Loucy (cell line): ENCODE results near the gene GPAM.

Source experiments
- H2AFZ ChIP-seq: fragments of 200-600 bp; sonication (generic); 2 replicates; pipeline ENCODE4 v1.6.0; 2016; ENCODE audit warnings: antibody characterized with exemption, mild to moderate bottlenecking, low read length, moderate library complexity
- H3F3A ChIP-seq: fragments of 200-600 bp; 2 replicates; pipeline ENCODE4 v1.6.0; 2016; ENCODE audit warnings: antibody characterized with exemption, low read depth, mild to moderate bottlenecking
- H3K27me3 ChIP-seq: fragments of 200-600 bp; sonication (generic); 2 replicates; pipeline ENCODE4 v1.6.1; 2014; ENCODE audit warnings: low read length, mild to moderate bottlenecking; ENCODE audit not compliant: insufficient read depth, poor library complexity, severe bottlenecking
- H3K36me3 ChIP-seq: fragments of 200-600 bp; sonication (generic); 2 replicates; pipeline ENCODE4 v1.6.1; 2016; ENCODE audit warnings: low read length; ENCODE audit not compliant: insufficient read depth
- H3K4me1 ChIP-seq: fragments of 200-600 bp; sonication (generic); 2 replicates; pipeline ENCODE4 v1.5.1; 2014; ENCODE audit warnings: low read length, mild to moderate bottlenecking; ENCODE audit not compliant: insufficient read depth, poor library complexity, severe bottlenecking
- H3K4me2 ChIP-seq: fragments of 200-600 bp; sonication (generic); 2 replicates; pipeline ENCODE4 v1.6.0; 2014; ENCODE audit warnings: antibody characterized with exemption, low read length, low read depth, mild to moderate bottlenecking; ENCODE audit not compliant: poor library complexity, severe bottlenecking
- H3K4me3 ChIP-seq: fragments of 200-600 bp; sonication (generic); 2 replicates; pipeline ENCODE4 v1.5.1; 2014; ENCODE audit warnings: low read length, mild to moderate bottlenecking, mixed read lengths; ENCODE audit not compliant: poor library complexity, severe bottlenecking
- H3K79me2 ChIP-seq: fragments of 200-600 bp; sonication (generic); 2 replicates; pipeline ENCODE4 v1.6.1; 2014; ENCODE audit warnings: low read length; ENCODE audit not compliant: insufficient read depth
- H3K9ac ChIP-seq: fragments of 200-600 bp; sonication (generic); 2 replicates; pipeline ENCODE4 v1.6.0; 2014; ENCODE audit warnings: mild to moderate bottlenecking, low read depth, low read length, moderate library complexity; ENCODE audit not compliant: poor library complexity, severe bottlenecking
- H3K9me2 ChIP-seq: fragments of 200-600 bp; sonication (generic); replicated peaks from 2 replicates; pipeline ENCODE4 v1.6.1; 2016; ENCODE audit warnings: low read depth, low read length, mixed read lengths
- H3K9me3 ChIP-seq: fragments of 200-600 bp; sonication (generic); 2 replicates; pipeline ENCODE4 v1.6.1; 2014; ENCODE audit warnings: mild to moderate bottlenecking, antibody characterized with exemption, low read length, low read depth; ENCODE audit not compliant: insufficient read depth
- H4K20me1 ChIP-seq: fragments of 200-600 bp; sonication (generic); 2 replicates; pipeline ENCODE4 v1.6.0; 2014; ENCODE audit warnings: antibody characterized with exemption, low read length, mild to moderate bottlenecking; ENCODE audit not compliant: insufficient read depth, poor library complexity, severe bottlenecking
- EZH2phosphoT487 ChIP-seq: fragments of 200-600 bp; IDR thresholded peaks from 2 replicates; pipeline ENCODE4 v1.6.1; 2018; ENCODE audit warnings: antibody characterized with exemption, mild to moderate bottlenecking, moderate library complexity, borderline replicate concordance
- TF ChIP-seq, protein P1 (sequence below): fragments of 200-600 bp; sonication (generic); conservative IDR thresholded peaks from 2 replicates; pipeline ENCODE4 v1.5.1; 2014; ENCODE audit warnings: mild to moderate bottlenecking, antibody characterized with exemption, low read length

GPAM gene

DNA sequence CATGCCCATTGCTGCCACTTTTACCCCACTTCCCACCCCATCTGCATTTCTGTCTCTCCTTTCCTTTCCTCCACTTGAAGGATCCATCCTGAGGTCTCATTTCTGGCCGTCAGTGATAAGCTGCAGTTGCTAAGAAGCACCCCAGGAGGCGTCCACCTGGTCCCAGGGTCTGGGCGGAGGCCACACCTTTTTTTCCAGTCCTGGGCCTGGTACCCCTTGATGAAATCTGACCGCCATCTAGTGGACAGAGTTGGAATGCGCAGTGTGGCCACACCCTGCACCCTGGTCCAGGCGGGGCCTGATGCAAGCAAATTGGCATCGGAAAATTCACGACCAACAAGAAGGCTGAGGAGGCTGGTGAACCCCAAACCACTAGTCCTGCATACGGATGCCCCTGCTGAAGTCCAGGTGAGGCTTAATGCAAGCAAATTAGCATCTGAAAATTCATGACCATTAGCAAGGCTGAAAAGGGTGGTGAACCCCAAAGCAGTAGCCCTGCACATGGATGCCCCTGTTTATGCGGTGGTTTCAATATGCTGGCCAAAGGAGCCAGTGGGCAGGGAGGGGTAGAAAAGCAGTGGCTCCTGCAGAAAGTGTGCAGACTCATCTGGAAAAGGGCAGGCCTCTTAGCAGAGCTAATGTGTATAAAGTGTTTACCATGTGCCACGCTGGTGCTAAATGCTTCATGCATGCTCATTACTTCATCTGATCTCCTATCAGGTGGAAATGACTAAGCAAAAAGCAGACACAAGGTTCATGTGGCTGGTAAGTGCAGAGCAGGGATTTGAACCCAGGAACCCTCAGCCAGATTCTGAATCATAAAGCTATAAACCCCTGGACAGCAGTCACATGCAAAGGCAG, 43.2 kb downstream of the GPAM start:
- Histone ChIP-seq H3K4me2 (no peak overlapping the region), H3K4me3 (no peak overlapping the region), H3K9me3 (no peaks in the 10 kb centered on the region), H3K79me2 (no peaks in the 10 kb centered on the region), H3K27me3 (no peaks in the 10 kb centered on the region), H3K4me1 (no peaks in the 10 kb centered on the region), H2AFZ (no peak overlapping the region), H3K9ac (no peak overlapping the region), H4K20me1 (no peaks in the 10 kb centered on the region), H3K9me2 (no peaks in the 10 kb centered on the region), H3F3A (no peaks in the 10 kb centered on the region), H3K36me3 (no peaks in the 10 kb centered on the region)
- no peak for TF ChIP-seq EZH2phosphoT487
- TF ChIP-seq, protein P1, sequence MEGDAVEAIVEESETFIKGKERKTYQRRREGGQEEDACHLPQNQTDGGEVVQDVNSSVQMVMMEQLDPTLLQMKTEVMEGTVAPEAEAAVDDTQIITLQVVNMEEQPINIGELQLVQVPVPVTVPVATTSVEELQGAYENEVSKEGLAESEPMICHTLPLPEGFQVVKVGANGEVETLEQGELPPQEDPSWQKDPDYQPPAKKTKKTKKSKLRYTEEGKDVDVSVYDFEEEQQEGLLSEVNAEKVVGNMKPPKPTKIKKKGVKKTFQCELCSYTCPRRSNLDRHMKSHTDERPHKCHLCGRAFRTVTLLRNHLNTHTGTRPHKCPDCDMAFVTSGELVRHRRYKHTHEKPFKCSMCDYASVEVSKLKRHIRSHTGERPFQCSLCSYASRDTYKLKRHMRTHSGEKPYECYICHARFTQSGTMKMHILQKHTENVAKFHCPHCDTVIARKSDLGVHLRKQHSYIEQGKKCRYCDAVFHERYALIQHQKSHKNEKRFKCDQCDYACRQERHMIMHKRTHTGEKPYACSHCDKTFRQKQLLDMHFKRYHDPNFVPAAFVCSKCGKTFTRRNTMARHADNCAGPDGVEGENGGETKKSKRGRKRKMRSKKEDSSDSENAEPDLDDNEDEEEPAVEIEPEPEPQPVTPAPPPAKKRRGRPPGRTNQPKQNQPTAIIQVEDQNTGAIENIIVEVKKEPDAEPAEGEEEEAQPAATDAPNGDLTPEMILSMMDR, result peak; percentile 96

DNA sequence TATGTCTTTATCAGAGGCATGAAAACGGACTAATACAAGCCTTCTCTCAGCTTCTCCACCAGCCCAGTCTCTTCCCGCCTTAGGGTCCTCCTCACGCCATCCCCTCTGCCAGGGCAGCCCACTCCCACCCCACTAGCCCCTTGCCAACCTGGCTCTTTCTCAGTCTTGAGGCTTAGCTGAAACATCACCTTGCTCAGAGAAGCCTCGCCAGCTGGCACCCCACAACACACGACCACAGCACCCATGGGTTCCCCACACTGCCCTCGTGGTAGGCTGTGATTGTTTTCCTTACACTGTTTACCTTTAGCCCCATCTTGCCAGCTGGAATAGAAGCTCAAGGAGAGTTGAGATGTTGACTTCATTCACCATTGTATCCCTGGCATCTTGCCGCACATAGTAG, 44.4 kb downstream of the GPAM start:
- Histone ChIP-seq H3K4me2 (no peak overlapping the region), H3K79me2 (no peaks in the 10 kb centered on the region), H3K27me3 (no peaks in the 10 kb centered on the region), H3K4me3 (no peak overlapping the region), H3F3A (no peaks in the 10 kb centered on the region), H3K36me3 (no peaks in the 10 kb centered on the region), H4K20me1 (no peaks in the 10 kb centered on the region), H3K4me1 (no peaks in the 10 kb centered on the region), H3K9me3 (no peaks in the 10 kb centered on the region), H3K9me2 (no peaks in the 10 kb centered on the region), H2AFZ (no peak overlapping the region), H3K9ac (no peak overlapping the region)
- TF ChIP-seq EZH2phosphoT487, result no peak
- TF ChIP-seq, protein P1, result no peak

DNA sequence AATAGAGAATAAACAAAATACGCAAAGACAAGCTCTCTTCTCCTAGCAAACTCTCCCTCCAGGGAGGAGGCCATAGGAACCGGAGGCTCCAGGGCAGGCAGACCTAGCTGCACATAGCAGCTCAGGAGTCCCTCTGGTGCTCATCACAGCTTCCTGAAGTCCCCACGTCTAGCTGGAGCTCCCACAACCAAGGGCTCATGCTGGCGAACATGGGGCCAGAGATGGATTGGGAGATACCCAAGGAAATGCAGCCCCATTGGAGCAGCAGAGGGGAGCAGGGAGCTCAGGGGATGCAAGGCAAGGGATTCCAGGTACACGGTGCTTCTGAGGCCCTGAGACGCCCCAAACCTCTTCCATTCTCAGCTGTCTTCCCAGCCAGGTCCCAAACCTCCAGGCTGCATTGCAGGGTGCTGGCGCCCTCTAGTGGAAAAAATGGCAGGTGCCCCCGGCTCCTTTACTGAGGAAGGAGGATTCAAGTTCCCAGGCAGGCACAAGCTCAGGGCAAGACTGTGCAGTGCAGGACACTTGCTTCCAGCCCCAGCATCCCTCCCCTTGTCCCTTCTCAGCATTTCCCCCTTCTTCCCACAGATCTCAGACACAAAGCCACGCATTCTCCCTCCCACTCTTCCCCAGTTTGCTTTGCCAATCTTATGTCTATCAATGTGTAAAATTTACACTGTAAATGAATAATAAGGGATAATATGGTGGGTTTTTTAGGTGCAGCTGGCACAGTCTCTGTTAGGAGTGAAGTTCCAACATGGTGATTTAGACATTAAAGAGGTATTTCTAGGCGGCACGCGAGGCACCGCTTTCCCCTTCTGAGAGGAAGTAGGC, 46.2 kb downstream of the GPAM start:
- H3K9me3 ChIP-seq, result no peaks in the 10 kb centered on the region
- TF ChIP-seq, protein P1, result peak; percentile 92
- TF ChIP-seq EZH2phosphoT487, result no peak
- no peaks in the 10 kb centered on the region for H3K27me3 ChIP-seq
- no peak overlapping the region for H3K4me2 ChIP-seq
- H3K9ac ChIP-seq, result no peak overlapping the region
- H3K9me2 ChIP-seq, result no peaks in the 10 kb centered on the region
- no peaks in the 10 kb centered on the region for H4K20me1 ChIP-seq
- H2AFZ ChIP-seq, result no peak overlapping the region
- H3F3A ChIP-seq, result no peaks in the 10 kb centered on the region
- no peaks in the 10 kb centered on the region for H3K4me1 ChIP-seq
- H3K4me3 ChIP-seq, result no peak overlapping the region
- no peaks in the 10 kb centered on the region for H3K36me3 ChIP-seq
- no peaks in the 10 kb centered on the region for H3K79me2 ChIP-seq
